ENCODE measurements around the gene MIGA1.

The MIGA1 gene

DNA sequence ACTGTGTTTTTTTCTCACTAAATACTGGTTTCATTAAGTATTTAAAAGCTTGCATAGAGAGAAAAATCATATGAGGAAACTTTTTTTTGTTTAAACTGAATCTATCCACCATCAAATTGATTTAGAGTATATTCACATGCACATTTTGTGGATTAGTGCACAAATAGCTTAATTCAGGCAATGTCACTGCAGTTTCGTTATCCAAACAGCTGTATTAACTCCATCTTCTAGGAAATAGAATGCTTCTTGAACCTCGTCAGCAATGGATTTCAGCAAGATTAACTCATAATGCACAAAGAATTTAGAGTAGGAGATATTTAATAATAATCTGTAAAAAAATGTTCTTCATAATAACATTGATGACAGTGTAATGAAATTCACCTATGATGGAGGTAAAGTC, 146.5 kb downstream of the MIGA1 start:
- no peak for DNase-seq

DNA sequence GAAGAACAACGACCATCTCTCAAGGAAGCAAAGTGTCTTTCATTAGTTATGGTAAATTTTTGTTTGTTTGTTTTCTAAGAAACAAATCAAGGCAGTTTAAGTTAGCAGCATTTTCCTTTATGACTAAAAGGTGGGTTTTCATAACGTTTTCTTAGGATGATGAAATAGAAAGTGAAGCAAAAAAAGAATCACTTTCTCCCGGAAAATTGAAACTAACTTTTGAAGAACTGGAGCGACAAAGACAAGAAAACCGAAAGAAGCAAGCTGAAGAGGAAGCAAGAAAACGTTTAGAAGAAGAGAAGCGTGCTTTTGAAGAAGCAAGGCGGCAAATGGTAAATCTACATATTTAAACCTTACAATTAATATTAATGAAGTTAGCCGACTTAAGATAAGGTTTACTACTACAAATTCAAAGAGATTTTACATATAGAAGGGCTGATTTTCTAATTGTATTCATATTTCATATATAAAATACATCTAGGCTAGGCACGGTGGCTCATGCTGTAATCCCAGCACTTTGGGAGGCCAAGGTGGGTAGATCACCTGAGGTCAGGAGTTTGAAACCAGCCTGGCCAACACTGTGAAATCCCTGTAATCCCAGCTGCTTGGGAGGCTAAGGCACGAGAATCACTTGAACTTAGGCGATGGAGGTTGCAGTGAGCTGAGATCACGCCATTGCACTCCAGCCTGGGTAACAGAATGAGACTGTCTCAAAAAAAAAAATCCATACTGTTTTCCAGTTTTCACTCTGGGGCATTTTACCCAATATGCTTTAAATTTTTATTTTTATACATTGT, 147.3 kb downstream of the MIGA1 start:
- DNase-seq: no peak

DNA sequence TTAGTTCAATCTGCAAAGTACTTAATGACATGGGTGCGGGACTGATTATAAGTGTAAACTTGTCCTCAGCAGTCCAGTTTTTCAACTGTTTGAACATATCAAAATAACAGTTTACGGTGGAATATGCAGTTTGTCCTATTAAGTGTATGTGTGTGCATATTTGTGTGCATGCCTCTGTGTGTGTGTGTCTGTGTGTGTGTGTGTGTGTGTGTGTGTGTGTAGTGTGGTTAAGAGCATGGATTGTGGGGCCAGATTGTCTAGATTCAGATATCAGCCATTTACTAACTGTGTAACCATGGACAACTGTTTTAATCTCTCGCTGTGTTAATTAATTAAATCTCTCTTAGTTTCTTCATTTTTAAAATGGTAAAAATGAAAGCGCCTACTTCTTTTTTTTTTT, 148.0 kb downstream of the MIGA1 start:
- DNase-seq: no peak
